Progenitor cell of endocrine pancreas (in vitro differentiated cells): ENCODE data around the gene DLGAP1. TPM values are rescaled to one million over a fixed set of nuclear protein-coding genes. Genes with fewer than 3 reads are reported as not detected.

ENCODE experiments used
- DNase-seq: peaks from one replicate; pipeline ENCODE4 v3.0.0; 2021; ENCODE audit warnings: low spot score; ENCODE audit not compliant: unreplicated experiment
- H3K27ac Mint-ChIP-seq: 2 replicates; pipeline ENCODE4 v1.8.0; 2021; ENCODE audit warnings: mild to moderate bottlenecking, moderate library complexity, mixed read lengths
- H3K27me3 Mint-ChIP-seq: 2 replicates; pipeline ENCODE4 v1.8.0; 2021; ENCODE audit warnings: mixed read lengths
- H3K36me3 Mint-ChIP-seq: 2 replicates; pipeline ENCODE4 v1.8.0; 2022; ENCODE audit warnings: mixed read lengths; ENCODE audit not compliant: insufficient read depth
- H3K4me1 Mint-ChIP-seq: 2 replicates; pipeline ENCODE4 v1.8.0; 2021; ENCODE audit warnings: low read depth, mixed read lengths
- H3K4me3 Mint-ChIP-seq: 2 replicates; pipeline ENCODE4 v1.8.0; 2021; ENCODE audit warnings: low read depth, mild to moderate bottlenecking, moderate library complexity, mixed read lengths
- H3K9me3 Mint-ChIP-seq: 2 replicates; pipeline ENCODE4 v1.8.0; 2021; ENCODE audit warnings: low read depth, mixed read lengths
- CTCF ChIP-seq: fragments of 200-600 bp; sonication (generic); IDR thresholded peaks from one replicate; pipeline ENCODE4 v1.5.0; 2021; ENCODE audit warnings: antibody characterized with exemption, mild to moderate bottlenecking; ENCODE audit not compliant: unreplicated experiment
- total RNA-seq: library from RNA; stranded (reverse); gene quantifications from 2 replicates; pipeline ENCODE4 v1.2.1, GENCODE V29; 2021

DLGAP1 gene
- total RNA-seq, 1 donor from 2014 or later = 16.7 TPM

GRCh38 chr18:3525870-3526420 lies 929.2 kb downstream of the DLGAP1 start:
- Mint-ChIP-seq H3K9me3 (no peaks in the 10 kb centered on the region), H3K4me1 (peaks cover 25% of the 10 kb centered on the region), H3K4me3 (no peak overlapping the region), H3K36me3 (peaks cover 3% of the 10 kb centered on the region), H3K27ac (peak overlapping the region; percentile 15), H3K27me3 (no peaks in the 10 kb centered on the region)
- TF ChIP-seq CTCF = no peak
- no peak for DNase-seq

- Mint-ChIP-seq H3K4me1 (peaks cover 18% of the 10 kb centered on the region), H3K4me3 (no peak overlapping the region)
- TF ChIP-seq CTCF = no peak
Observed at GRCh38 chr18:3524706-3525105, 930.4 kb downstream of the DLGAP1 start.

GRCh38 chr18:3520230-3521085 lies 934.6 kb downstream of the DLGAP1 start:
- TF ChIP-seq CTCF = no peak
- H3K4me3 Mint-ChIP-seq = no peak overlapping the region
- H3K4me1 Mint-ChIP-seq = peaks cover 8% of the 10 kb centered on the region

More at GRCh38 chr18:3524706-3525105, 930.4 kb downstream of the DLGAP1 start:
- Mint-ChIP-seq H3K9me3 (no peaks in the 10 kb centered on the region), H3K27me3 (no peaks in the 10 kb centered on the region), H3K36me3 (peaks cover 3% of the 10 kb centered on the region), H3K27ac (no peak overlapping the region)
- DNase-seq = no peak

GRCh38 chr18:3514312-3515216 lies 940.5 kb downstream of the DLGAP1 start:
- H3K27ac Mint-ChIP-seq = no peak overlapping the region
- no peaks in the 10 kb centered on the region for H3K27me3 Mint-ChIP-seq
- H3K4me1 Mint-ChIP-seq = peaks cover 1% of the 10 kb centered on the region
- DNase-seq = no peak
- H3K9me3 Mint-ChIP-seq = no peaks in the 10 kb centered on the region
- no peak overlapping the region for H3K4me3 Mint-ChIP-seq
- H3K36me3 Mint-ChIP-seq = no peaks in the 10 kb centered on the region
- TF ChIP-seq CTCF = no peak

More at GRCh38 chr18:3520230-3521085, 934.6 kb downstream of the DLGAP1 start:
- no peaks in the 10 kb centered on the region for H3K27me3 Mint-ChIP-seq
- DNase-seq = no peak
- H3K27ac Mint-ChIP-seq = peak overlapping the region; percentile 65
- peaks cover 3% of the 10 kb centered on the region for H3K36me3 Mint-ChIP-seq
- H3K9me3 Mint-ChIP-seq = no peaks in the 10 kb centered on the region

- H3K36me3 Mint-ChIP-seq = no peaks in the 10 kb centered on the region
- no peak overlapping the region for H3K27ac Mint-ChIP-seq
- no peak for TF ChIP-seq CTCF
- no peaks in the 10 kb centered on the region for H3K27me3 Mint-ChIP-seq
- no peak overlapping the region for H3K4me3 Mint-ChIP-seq
- H3K4me1 Mint-ChIP-seq = peaks cover 5% of the 10 kb centered on the region
- H3K9me3 Mint-ChIP-seq = no peaks in the 10 kb centered on the region
- DNase-seq = no peak
Observed at GRCh38 chr18:3513481-3513880, 941.6 kb downstream of the DLGAP1 start.
